ENCODE results near the gene SPART. TPM values are rescaled to one million over a fixed set of nuclear protein-coding genes. Genes with fewer than 3 reads are reported as not detected.
A peak's percentile ranks its signal among the peaks of the same experiment; 100 is the strongest.

The SPART gene
- polyA plus RNA-seq, 1 donor (not counting 4 experiments of a cell fraction or from before 2014, with no cell fraction given): 35.5 TPM

GRCh38 chr13:36359301-36359950 lies 13.2 kb upstream of the SPART start:
- peak; percentile 36 for FAIRE-seq
- Histone ChIP-seq H3K27ac (ENCODE audit: control insufficient read depth, insufficient read depth, low read length) (no peak overlapping the region), H3K9me3 (ENCODE audit: control insufficient read depth, low read depth, low read length) (no peaks in the 10 kb centered on the region), H3K79me2 (ENCODE audit: control insufficient read depth, insufficient read depth, low read length) (no peaks in the 10 kb centered on the region), H3K4me2 (ENCODE audit: control insufficient read depth, extremely low read depth, insufficient read depth, low read depth, low read length) (no peak overlapping the region), H3K27me3 (ENCODE audit: control insufficient read depth, extremely low read depth, insufficient read depth, low read length) (no peaks in the 10 kb centered on the region), H3K9ac (ENCODE audit: control insufficient read depth, extremely low read depth, insufficient read depth, low read length) (no peak overlapping the region), H4K20me1 (ENCODE audit: control insufficient read depth, extremely low read depth, insufficient read depth, low read length) (no peaks in the 10 kb centered on the region), H2AFZ (ENCODE audit: control insufficient read depth, low read length) (no peak overlapping the region), H3K4me3 (ENCODE audit: control insufficient read depth in 2 of 3, extremely low read depth in 1 of 3, insufficient read depth in 2 of 3, low read depth in 1 of 3, low read length in 3 of 3) (no peak overlapping the region), H3K9me1 (ENCODE audit: control insufficient read depth, extremely low read depth, insufficient read depth, low read length) (no peaks in the 10 kb centered on the region), H3K36me3 (ENCODE audit: control insufficient read depth in 2 of 2, extremely low read depth in 1 of 2, insufficient read depth in 2 of 2, low read length in 2 of 2) (no peaks in the 10 kb centered on the region), H3K4me1 (ENCODE audit: control insufficient read depth, extremely low read depth, insufficient read depth, low read length) (peaks cover 4% of the 10 kb centered on the region)
- DNase-seq (ENCODE audit: low read depth, low spot score): no peak
- dilution Hi-C loops (cut with MboI; ENCODE audit: extremely low pct_ligation_motif_present, low sequenced_read_pairs): no loop called here
- TF ChIP-seq, protein P1, sequence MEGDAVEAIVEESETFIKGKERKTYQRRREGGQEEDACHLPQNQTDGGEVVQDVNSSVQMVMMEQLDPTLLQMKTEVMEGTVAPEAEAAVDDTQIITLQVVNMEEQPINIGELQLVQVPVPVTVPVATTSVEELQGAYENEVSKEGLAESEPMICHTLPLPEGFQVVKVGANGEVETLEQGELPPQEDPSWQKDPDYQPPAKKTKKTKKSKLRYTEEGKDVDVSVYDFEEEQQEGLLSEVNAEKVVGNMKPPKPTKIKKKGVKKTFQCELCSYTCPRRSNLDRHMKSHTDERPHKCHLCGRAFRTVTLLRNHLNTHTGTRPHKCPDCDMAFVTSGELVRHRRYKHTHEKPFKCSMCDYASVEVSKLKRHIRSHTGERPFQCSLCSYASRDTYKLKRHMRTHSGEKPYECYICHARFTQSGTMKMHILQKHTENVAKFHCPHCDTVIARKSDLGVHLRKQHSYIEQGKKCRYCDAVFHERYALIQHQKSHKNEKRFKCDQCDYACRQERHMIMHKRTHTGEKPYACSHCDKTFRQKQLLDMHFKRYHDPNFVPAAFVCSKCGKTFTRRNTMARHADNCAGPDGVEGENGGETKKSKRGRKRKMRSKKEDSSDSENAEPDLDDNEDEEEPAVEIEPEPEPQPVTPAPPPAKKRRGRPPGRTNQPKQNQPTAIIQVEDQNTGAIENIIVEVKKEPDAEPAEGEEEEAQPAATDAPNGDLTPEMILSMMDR (optimal IDR thresholded peaks at IDR 0.05 in 1 of 3, IDR thresholded peaks at IDR 0.05 in 1 of 3, conservative IDR thresholded peaks at IDR 0.05 in 1 of 3; ENCODE audit: extremely low read depth in 1 of 3, insufficient read depth in 2 of 3, low read length in 3 of 3): no peak
- TF ChIP-seq EZH2 (IDR thresholded peaks at IDR 0.05; ENCODE audit: low read length): no peak

- Histone ChIP-seq H2AFZ (ENCODE audit: control insufficient read depth, low read length) (no peak overlapping the region), H3K9me1 (ENCODE audit: control insufficient read depth, extremely low read depth, insufficient read depth, low read length) (no peaks in the 10 kb centered on the region), H3K27me3 (ENCODE audit: control insufficient read depth, extremely low read depth, insufficient read depth, low read length) (no peaks in the 10 kb centered on the region), H3K79me2 (ENCODE audit: control insufficient read depth, insufficient read depth, low read length) (no peaks in the 10 kb centered on the region), H3K4me3 (ENCODE audit: control insufficient read depth in 2 of 3, extremely low read depth in 1 of 3, insufficient read depth in 2 of 3, low read depth in 1 of 3, low read length in 3 of 3) (no peak overlapping the region), H3K9me3 (ENCODE audit: control insufficient read depth, low read depth, low read length) (no peaks in the 10 kb centered on the region), H4K20me1 (ENCODE audit: control insufficient read depth, extremely low read depth, insufficient read depth, low read length) (no peaks in the 10 kb centered on the region), H3K9ac (ENCODE audit: control insufficient read depth, extremely low read depth, insufficient read depth, low read length) (no peak overlapping the region), H3K27ac (ENCODE audit: control insufficient read depth, insufficient read depth, low read length) (no peak overlapping the region), H3K36me3 (ENCODE audit: control insufficient read depth in 2 of 2, extremely low read depth in 1 of 2, insufficient read depth in 2 of 2, low read length in 2 of 2) (no peaks in the 10 kb centered on the region), H3K4me2 (ENCODE audit: control insufficient read depth, extremely low read depth, insufficient read depth, low read depth, low read length) (no peak overlapping the region), H3K4me1 (ENCODE audit: control insufficient read depth, extremely low read depth, insufficient read depth, low read length) (peaks cover 4% of the 10 kb centered on the region)
- DNase-seq (ENCODE audit: low read depth, low spot score) (no peak), FAIRE-seq (no peak)
- dilution Hi-C loops (cut with MboI; ENCODE audit: extremely low pct_ligation_motif_present, low sequenced_read_pairs): no loop called here
- no peak for TF ChIP-seq EZH2 (IDR thresholded peaks at IDR 0.05; ENCODE audit: low read length)
- TF ChIP-seq, protein P1 (optimal IDR thresholded peaks at IDR 0.05 in 1 of 3, IDR thresholded peaks at IDR 0.05 in 1 of 3, conservative IDR thresholded peaks at IDR 0.05 in 1 of 3; ENCODE audit: extremely low read depth in 1 of 3, insufficient read depth in 2 of 3, low read length in 3 of 3): no peak
Measured at GRCh38 chr13:36358175-36358718, 12.1 kb upstream of the SPART start.
